ENCODE results near the gene FBXO10. TPM values are rescaled to one million over a fixed set of nuclear protein-coding genes. Genes with fewer than 3 reads are reported as not detected.

Gene FBXO10
- total RNA-seq, 1 donor from 2014 or later, result 8.0 TPM

DNA sequence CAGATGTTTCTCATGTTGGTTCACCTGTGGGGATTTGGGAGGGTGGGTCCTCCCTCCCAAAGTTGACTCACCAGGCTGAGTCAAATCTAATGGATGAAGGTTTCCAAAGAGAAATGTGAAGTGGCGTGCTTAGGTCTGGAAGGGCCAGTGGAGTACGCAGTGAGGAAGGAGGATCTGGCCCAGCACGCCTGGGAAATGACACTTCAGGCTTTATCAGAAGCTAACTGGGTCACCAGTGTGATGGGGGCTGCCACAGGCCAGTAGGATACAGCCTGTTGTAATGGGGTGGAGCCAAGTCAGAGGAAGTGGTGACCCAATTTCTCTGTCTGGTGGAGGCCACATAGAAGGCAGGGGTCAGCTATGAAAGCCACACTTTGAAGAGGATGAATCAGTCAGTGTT lies 72.4 kb downstream of the FBXO10 start:
- no peak for DNase-seq
- intact Hi-C loops (cut with DNase I), result no loop called here
- peak; percentile 83 for ATAC-seq
- Histone ChIP-seq H3K9me3 (no peaks in the 10 kb centered on the region), H3K27ac (peak overlapping the region; percentile 17), H3K4me3 (no peak overlapping the region), H3K36me3 (peaks cover 52% of the 10 kb centered on the region), H3K27me3 (no peaks in the 10 kb centered on the region), H3K4me1 (no peaks in the 10 kb centered on the region)
- TF ChIP-seq CTCF (IDR thresholded peaks at IDR 0.05), result no peak

- Histone ChIP-seq H3K27me3 (no peaks in the 10 kb centered on the region), H3K9me3 (no peaks in the 10 kb centered on the region), H3K36me3 (peaks cover 69% of the 10 kb centered on the region), H3K4me1 (no peaks in the 10 kb centered on the region), H3K27ac (no peak overlapping the region), H3K4me3 (no peak overlapping the region)
- intact Hi-C loops (cut with DNase I), result no loop called here
- no peak for DNase-seq
- TF ChIP-seq CTCF (IDR thresholded peaks at IDR 0.05), result no peak
- no peak for ATAC-seq
Observed at GRCh38 chr9:37501957-37502596, 74.1 kb downstream of the FBXO10 start.

DNA sequence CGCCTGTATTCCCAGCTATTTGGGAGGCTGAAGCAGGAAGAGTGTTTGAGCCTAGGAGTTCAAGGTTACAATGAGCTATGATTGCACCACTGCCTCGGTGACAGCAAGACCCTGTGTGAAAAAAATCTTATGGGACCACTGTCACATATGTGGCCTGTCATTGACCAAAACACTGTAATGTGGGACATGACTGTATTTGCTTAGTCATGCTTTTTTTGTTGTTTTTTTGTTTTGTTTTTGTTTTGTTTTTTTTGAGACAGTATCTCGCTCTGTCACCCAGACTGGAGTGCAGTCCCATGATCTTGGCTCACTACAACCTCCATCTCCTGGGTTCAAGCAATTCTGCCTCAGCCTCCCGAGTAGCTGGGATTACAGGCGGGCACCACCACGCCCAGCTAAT lies 76.9 kb downstream of the FBXO10 start:
- no peak overlapping the region for H3K4me3 ChIP-seq
- no peaks in the 10 kb centered on the region for H3K4me1 ChIP-seq
- no peak overlapping the region for H3K27ac ChIP-seq
- no peak for TF ChIP-seq CTCF (IDR thresholded peaks at IDR 0.05)
- H3K27me3 ChIP-seq, result no peaks in the 10 kb centered on the region
- peaks cover 93% of the 10 kb centered on the region for H3K36me3 ChIP-seq
- no peaks in the 10 kb centered on the region for H3K9me3 ChIP-seq
- intact Hi-C loops (cut with DNase I), result no loop called here
- ATAC-seq (no peak), DNase-seq (no peak)

- ATAC-seq, result no peak
- Histone ChIP-seq H3K27me3 (no peaks in the 10 kb centered on the region), H3K36me3 (peaks cover 93% of the 10 kb centered on the region), H3K4me3 (no peak overlapping the region), H3K4me1 (no peaks in the 10 kb centered on the region), H3K9me3 (no peaks in the 10 kb centered on the region), H3K27ac (no peak overlapping the region)
- intact Hi-C loops (cut with DNase I), result no loop called here
- DNase-seq, result no peak
- TF ChIP-seq CTCF (IDR thresholded peaks at IDR 0.05), result no peak
Observed at GRCh38 chr9:37498457-37498856, 77.7 kb downstream of the FBXO10 start.

- H3K27ac ChIP-seq, result no peak overlapping the region
- no peaks in the 10 kb centered on the region for H3K9me3 ChIP-seq
- H3K4me3 ChIP-seq, result no peak overlapping the region
- DNase-seq, result no peak
- intact Hi-C loops (cut with DNase I), result no loop called here
- H3K4me1 ChIP-seq, result no peaks in the 10 kb centered on the region
- H3K36me3 ChIP-seq, result peaks cover 93% of the 10 kb centered on the region
- no peaks in the 10 kb centered on the region for H3K27me3 ChIP-seq
- ATAC-seq, result no peak
- TF ChIP-seq CTCF (IDR thresholded peaks at IDR 0.05), result no peak
Observed at GRCh38 chr9:37497320-37497719, 78.9 kb downstream of the FBXO10 start.

- intact Hi-C loops (cut with DNase I), result no loop called here
- DNase-seq, result no peak
- Histone ChIP-seq H3K36me3 (peaks cover 93% of the 10 kb centered on the region), H3K9me3 (no peaks in the 10 kb centered on the region), H3K4me3 (no peak overlapping the region), H3K4me1 (no peaks in the 10 kb centered on the region), H3K27ac (no peak overlapping the region), H3K27me3 (no peaks in the 10 kb centered on the region)
- TF ChIP-seq CTCF (IDR thresholded peaks at IDR 0.05), result no peak
- ATAC-seq, result no peak
Observed at GRCh38 chr9:37496020-37496419, 80.2 kb downstream of the FBXO10 start.
